ENCODE measurements around the gene ANKMY1. TPM values are rescaled to one million over a fixed set of nuclear protein-coding genes. Genes with fewer than 3 reads are reported as not detected.
A peak's percentile ranks its signal among the peaks of the same experiment; 100 is the strongest.

ANKMY1 gene
- polyA plus RNA-seq, 3 donors = 2.1 to 22.9 (median 2.9) TPM

DNA sequence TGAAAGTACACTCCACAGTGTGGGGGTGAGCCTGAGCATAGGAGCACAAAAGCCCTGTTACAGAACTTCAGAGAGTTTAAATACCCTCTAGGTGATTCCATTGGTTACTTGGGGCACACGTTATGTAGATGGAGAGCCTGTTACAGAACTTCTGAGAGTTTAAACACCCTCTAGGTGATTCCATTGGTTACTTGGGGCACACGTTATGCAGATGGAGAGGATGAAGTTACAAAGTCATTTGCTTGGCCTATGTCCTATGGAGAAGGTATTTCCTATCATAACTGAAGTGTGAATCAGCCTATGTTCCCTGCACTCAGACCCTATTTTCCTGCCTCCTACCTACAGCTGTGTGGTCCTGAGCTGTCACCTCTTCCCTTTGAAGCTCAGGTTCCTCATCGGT lies 25.0 kb upstream of the ANKMY1 start:
- no peak overlapping the region for H3K4me3 Mint-ChIP-seq
- TF ChIP-seq, protein P1, sequence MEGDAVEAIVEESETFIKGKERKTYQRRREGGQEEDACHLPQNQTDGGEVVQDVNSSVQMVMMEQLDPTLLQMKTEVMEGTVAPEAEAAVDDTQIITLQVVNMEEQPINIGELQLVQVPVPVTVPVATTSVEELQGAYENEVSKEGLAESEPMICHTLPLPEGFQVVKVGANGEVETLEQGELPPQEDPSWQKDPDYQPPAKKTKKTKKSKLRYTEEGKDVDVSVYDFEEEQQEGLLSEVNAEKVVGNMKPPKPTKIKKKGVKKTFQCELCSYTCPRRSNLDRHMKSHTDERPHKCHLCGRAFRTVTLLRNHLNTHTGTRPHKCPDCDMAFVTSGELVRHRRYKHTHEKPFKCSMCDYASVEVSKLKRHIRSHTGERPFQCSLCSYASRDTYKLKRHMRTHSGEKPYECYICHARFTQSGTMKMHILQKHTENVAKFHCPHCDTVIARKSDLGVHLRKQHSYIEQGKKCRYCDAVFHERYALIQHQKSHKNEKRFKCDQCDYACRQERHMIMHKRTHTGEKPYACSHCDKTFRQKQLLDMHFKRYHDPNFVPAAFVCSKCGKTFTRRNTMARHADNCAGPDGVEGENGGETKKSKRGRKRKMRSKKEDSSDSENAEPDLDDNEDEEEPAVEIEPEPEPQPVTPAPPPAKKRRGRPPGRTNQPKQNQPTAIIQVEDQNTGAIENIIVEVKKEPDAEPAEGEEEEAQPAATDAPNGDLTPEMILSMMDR (IDR thresholded peaks at IDR 0.05) = no peak
- Histone ChIP-seq H4K20me1 (ENCODE audit: insufficient read depth, low read length) (peaks cover 45% of the 10 kb centered on the region), H3K4me2 (replicated peaks; ENCODE audit: extremely low read depth, low read length, poor library complexity, severe bottlenecking) (no peak overlapping the region), H3K36me3 (replicated peaks in 1 of 2; ENCODE audit: control insufficient read depth in 1 of 2, insufficient read depth in 2 of 2, low read length in 2 of 2) (peaks cover 9 to 18% of the 10 kb centered on the region in 2 donors), H3K4me1 (ENCODE audit: control insufficient read depth in 1 of 2, insufficient read depth in 2 of 2, low read length in 2 of 2) (peaks cover 60 to 72% of the 10 kb centered on the region in 2 donors), H3K79me2 (ENCODE audit: insufficient read depth, low read length) (peaks cover 76% of the 10 kb centered on the region), H2AFZ (ENCODE audit: insufficient read depth, low read depth, low read length, poor library complexity, severe bottlenecking) (no peak overlapping the region), H3K27ac (ENCODE audit: low read depth in 1 of 2, low read length in 2 of 2) (peak overlapping the region in 1 of 2 donors; percentile 22), H3K27me3 (ENCODE audit: control insufficient read depth in 2 of 2, insufficient read depth in 2 of 2, low read length in 2 of 2) (no peaks in the 10 kb centered on the region), H3K9ac (ENCODE audit: insufficient read depth, low read length, poor library complexity, severe bottlenecking) (no peak overlapping the region), H3K9me3 (replicated peaks in 1 of 2; ENCODE audit: control insufficient read depth in 1 of 2, insufficient read depth in 1 of 2, low read length in 2 of 2) (no peaks in the 10 kb centered on the region), H3K4me3 (replicated peaks in 1 of 3; ENCODE audit: low read depth in 2 of 3, low read length in 3 of 3) (no peak overlapping the region)
- WGBS (ENCODE audit: insufficient coverage) = 100% methylated on average over 1 of the region's 3 CpGs
- H3K27me3 Mint-ChIP-seq (ENCODE audit: low read depth in 3 of 3) = peaks cover 1 to 3% (median 2%) of the 10 kb centered on the region in 3 donors
- DNase-seq = no peak
- intact Hi-C loops (cut with micrococcal nuclease) = loop anchor here (10.0 kb wide), 2 partner anchors 68 to 558 kb away; partner anchors contain the start of gene NDUFA10 (in 1 of the 2)
- H3K36me3 Mint-ChIP-seq = peaks cover 30 to 32% of the 10 kb centered on the region in 2 donors
- peaks cover 0 to 3% (median 0%) of the 10 kb centered on the region in 7 donors for H3K9me3 Mint-ChIP-seq
- peaks cover 76% of the 10 kb centered on the region for H3K4me1 Mint-ChIP-seq
- peak overlapping the region in 5 of 7 donors; percentile 50 to 83 (median 55) for H3K27ac Mint-ChIP-seq

DNA sequence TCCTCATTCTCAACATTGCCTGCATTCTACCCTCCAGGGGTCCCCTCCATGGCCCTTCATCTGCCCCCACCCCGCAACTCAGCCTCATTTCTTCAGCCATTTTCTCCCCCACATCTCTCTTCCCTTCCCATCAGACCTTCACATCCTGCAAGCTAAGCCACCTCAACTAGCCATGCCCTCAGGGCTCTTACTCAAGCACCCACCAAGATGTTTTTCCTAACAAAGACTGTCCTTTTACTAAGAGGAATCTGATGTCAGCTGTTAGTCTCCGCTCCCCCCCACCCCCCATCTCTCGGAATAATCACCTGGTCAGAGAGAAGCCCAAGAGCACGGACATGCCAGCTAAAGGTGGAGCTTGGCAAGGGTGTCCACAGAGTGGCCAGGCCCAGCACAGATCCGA lies 24.0 kb upstream of the ANKMY1 start:
- Histone ChIP-seq H3K9me3 (replicated peaks in 1 of 2; ENCODE audit: control insufficient read depth in 1 of 2, insufficient read depth in 1 of 2, low read length in 2 of 2) (no peaks in the 10 kb centered on the region), H2AFZ (ENCODE audit: insufficient read depth, low read depth, low read length, poor library complexity, severe bottlenecking) (no peak overlapping the region), H3K4me3 (replicated peaks in 1 of 3; ENCODE audit: low read depth in 2 of 3, low read length in 3 of 3) (no peak overlapping the region), H3K4me2 (replicated peaks; ENCODE audit: extremely low read depth, low read length, poor library complexity, severe bottlenecking) (no peak overlapping the region), H3K27me3 (ENCODE audit: control insufficient read depth in 2 of 2, insufficient read depth in 2 of 2, low read length in 2 of 2) (no peaks in the 10 kb centered on the region), H3K36me3 (replicated peaks in 1 of 2; ENCODE audit: control insufficient read depth in 1 of 2, insufficient read depth in 2 of 2, low read length in 2 of 2) (peaks cover 19 to 28% of the 10 kb centered on the region in 2 donors), H3K4me1 (ENCODE audit: control insufficient read depth in 1 of 2, insufficient read depth in 2 of 2, low read length in 2 of 2) (peaks cover 54 to 68% of the 10 kb centered on the region in 2 donors), H3K27ac (ENCODE audit: low read depth in 1 of 2, low read length in 2 of 2) (no peak overlapping the region), H3K79me2 (ENCODE audit: insufficient read depth, low read length) (peaks cover 76% of the 10 kb centered on the region), H4K20me1 (ENCODE audit: insufficient read depth, low read length) (peaks cover 49% of the 10 kb centered on the region), H3K9ac (ENCODE audit: insufficient read depth, low read length, poor library complexity, severe bottlenecking) (no peak overlapping the region)
- peaks cover 37 to 38% of the 10 kb centered on the region in 2 donors for H3K36me3 Mint-ChIP-seq
- H3K27ac Mint-ChIP-seq = peak overlapping the region in 5 of 7 donors; percentile 4 to 70 (median 55)
- H3K4me3 Mint-ChIP-seq = no peak overlapping the region
- H3K4me1 Mint-ChIP-seq = peaks cover 68% of the 10 kb centered on the region
- DNase-seq = no peak
- WGBS (ENCODE audit: insufficient coverage) = 97% methylated on average over 3 of the region's 5 CpGs
- H3K9me3 Mint-ChIP-seq = peaks cover 0 to 3% (median 0%) of the 10 kb centered on the region in 7 donors
- H3K27me3 Mint-ChIP-seq (ENCODE audit: low read depth in 3 of 3) = peaks cover 0 to 3% (median 2%) of the 10 kb centered on the region in 3 donors
- TF ChIP-seq, protein P1 (IDR thresholded peaks at IDR 0.05) = no peak
- intact Hi-C loops (cut with micrococcal nuclease) = loop anchor here (2.0 to 10.0 kb wide), 3 partner anchors 43 to 557 kb away; partner anchors contain the start of genes GPR35 (in 1 of the 2) and NDUFA10 (in 1 of the 2)

Measured in CD14-positive monocyte (primary cell).